Astrocyte of the spinal cord (primary cell): ENCODE data around the gene FUT6.

Source experiments
- DNase-seq: peaks from one replicate; pipeline ENCODE4 v3.0.0; 2011; ENCODE audit warnings: low read depth, low spot score
- H3K4me3 ChIP-seq: 2 replicates; pipeline ENCODE4 v1.5.1; 2011; ENCODE audit warnings: low read depth, mild to moderate bottlenecking, low read length, moderate library complexity
- in situ Hi-C: cut with HindIII; loops from 2 replicates; pipeline ENCODE4 v1.10.0; 2017; ENCODE audit warnings: low sequenced_read_pairs
- TF ChIP-seq, protein P1 (sequence below): IDR thresholded peaks from 2 replicates; pipeline ENCODE4 v1.5.1; 2012; ENCODE audit warnings: low read depth, mild to moderate bottlenecking, low read length, inconsistent platforms

The FUT6 gene

GRCh38 chr19:5808120-5808816 is 31.2 kb downstream of the FUT6 start:
- H3K4me3 ChIP-seq: no peak overlapping the region
- no peak for DNase-seq
- TF ChIP-seq, protein P1, sequence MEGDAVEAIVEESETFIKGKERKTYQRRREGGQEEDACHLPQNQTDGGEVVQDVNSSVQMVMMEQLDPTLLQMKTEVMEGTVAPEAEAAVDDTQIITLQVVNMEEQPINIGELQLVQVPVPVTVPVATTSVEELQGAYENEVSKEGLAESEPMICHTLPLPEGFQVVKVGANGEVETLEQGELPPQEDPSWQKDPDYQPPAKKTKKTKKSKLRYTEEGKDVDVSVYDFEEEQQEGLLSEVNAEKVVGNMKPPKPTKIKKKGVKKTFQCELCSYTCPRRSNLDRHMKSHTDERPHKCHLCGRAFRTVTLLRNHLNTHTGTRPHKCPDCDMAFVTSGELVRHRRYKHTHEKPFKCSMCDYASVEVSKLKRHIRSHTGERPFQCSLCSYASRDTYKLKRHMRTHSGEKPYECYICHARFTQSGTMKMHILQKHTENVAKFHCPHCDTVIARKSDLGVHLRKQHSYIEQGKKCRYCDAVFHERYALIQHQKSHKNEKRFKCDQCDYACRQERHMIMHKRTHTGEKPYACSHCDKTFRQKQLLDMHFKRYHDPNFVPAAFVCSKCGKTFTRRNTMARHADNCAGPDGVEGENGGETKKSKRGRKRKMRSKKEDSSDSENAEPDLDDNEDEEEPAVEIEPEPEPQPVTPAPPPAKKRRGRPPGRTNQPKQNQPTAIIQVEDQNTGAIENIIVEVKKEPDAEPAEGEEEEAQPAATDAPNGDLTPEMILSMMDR: no peak
- in situ Hi-C loops: no loop called here

DNA sequence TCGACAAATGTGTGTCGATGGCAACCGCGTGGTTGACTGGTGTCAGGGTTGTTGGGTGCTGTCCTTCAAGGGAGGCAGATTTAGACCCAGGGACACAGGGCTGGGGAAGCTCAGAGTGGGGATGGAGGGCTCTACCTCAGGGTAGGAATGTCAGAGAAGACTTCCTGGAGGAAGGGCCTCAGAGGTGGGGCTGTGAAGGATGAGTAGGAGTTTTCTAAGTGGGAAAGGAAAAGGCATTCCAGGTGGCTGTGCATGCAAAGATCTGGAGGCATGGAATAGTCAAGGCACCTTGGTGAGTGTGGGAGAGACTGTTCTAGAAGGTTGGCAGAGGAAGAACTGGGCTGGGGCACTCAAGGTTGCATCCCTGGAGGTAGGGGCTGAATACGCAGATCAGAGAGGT is 32.6 kb downstream of the FUT6 start:
- no peak for DNase-seq
- in situ Hi-C loops: no loop called here
- no peak overlapping the region for H3K4me3 ChIP-seq
- TF ChIP-seq, protein P1: no peak

- TF ChIP-seq, protein P1: no peak
- no peak for DNase-seq
- no peak overlapping the region for H3K4me3 ChIP-seq
- in situ Hi-C loops: no loop called here
Observed at GRCh38 chr19:5806133-5806489, 33.4 kb downstream of the FUT6 start.

GRCh38 chr19:5805462-5806132 is 33.9 kb downstream of the FUT6 start:
- H3K4me3 ChIP-seq: no peak overlapping the region
- in situ Hi-C loops: no loop called here
- TF ChIP-seq, protein P1: peak; percentile 79
- peak; percentile 26 for DNase-seq

DNA sequence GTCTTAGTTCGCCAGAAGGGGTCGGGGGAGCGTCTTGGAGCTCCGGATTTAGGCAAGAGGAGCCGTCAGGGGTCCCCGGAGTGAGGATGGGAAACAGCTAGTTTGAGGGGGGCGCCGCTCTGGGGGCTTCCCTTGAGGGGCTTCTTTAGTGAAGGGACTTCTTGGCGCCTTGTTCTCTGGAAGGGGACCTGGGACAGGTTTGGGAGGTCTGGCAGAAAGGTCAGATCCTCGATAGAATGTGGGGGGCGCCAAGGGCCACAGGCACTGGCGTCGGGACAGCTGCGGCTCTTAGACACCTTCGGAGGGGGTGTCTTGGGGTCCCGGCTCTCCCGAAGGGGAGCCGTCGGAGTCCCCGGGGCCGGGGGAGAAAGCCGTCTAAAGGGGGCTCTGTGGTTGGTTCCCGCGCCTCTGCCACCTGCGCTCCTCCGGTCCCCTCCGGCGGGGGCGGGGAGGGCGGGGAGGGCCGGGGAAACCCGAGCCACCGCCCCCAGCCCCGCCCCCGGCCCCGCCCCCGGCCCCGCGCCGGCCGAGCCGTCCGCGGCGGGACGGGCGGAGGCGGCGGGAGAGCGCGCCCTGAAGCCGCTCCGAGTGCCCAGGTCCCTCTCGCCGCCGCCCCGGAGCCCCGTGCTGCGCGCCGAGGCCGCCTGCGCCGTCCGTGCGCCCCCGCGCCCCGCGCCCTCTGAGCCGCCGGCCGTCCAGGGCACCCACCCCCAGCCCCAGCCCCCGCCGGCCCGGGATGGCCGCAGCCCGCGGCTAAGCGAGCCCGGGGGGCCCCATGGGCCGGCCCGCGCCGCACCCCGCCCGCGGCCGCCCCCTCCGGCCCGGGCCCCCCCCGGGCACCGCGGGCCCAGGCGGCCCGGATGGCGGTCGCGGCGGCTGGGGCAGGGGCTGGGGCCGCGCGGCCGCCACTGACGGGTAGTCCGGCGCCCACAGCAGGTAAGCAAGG is 34.7 kb downstream of the FUT6 start, which contains the start of gene NRTN:
NRTN (plus strand) TSS at position 552 of the 946 bp plus-strand sequence. CDS start 19,099 bp downstream, outside the sequence.
- H3K4me3 ChIP-seq: no peak within 1 kb of the TSS
- TF ChIP-seq, protein P1: no peak
- no peak for DNase-seq
- in situ Hi-C loops: no loop called here
